Measurements from ENCODE around the gene FOXI1.

The FOXI1 gene

GRCh38 chr5:170117736-170118135, 12.0 kb downstream of the FOXI1 start:
- H3K4me1 ChIP-seq (ENCODE audit: insufficient read depth, low read length): peaks cover under 1% of the 10 kb centered on the region
- no peaks in the 10 kb centered on the region for H3K36me3 ChIP-seq (ENCODE audit: insufficient read depth, low read length)
- H2AFZ ChIP-seq (ENCODE audit: low read depth, low read length): no peak overlapping the region
- no peaks in the 10 kb centered on the region for H3K9me3 ChIP-seq (ENCODE audit: low read length)
- no peak overlapping the region for H3K4me3 ChIP-seq (ENCODE audit: low read length)
- no peaks in the 10 kb centered on the region for H3K27me3 ChIP-seq (ENCODE audit: insufficient read depth, low read length)

GRCh38 chr5:170120576-170120975, 14.9 kb downstream of the FOXI1 start:
- no peak overlapping the region for H2AFZ ChIP-seq (ENCODE audit: low read depth, low read length)
- H3K36me3 ChIP-seq (ENCODE audit: insufficient read depth, low read length): no peaks in the 10 kb centered on the region
- no peaks in the 10 kb centered on the region for H3K4me1 ChIP-seq (ENCODE audit: insufficient read depth, low read length)
- no peaks in the 10 kb centered on the region for H3K9me3 ChIP-seq (ENCODE audit: low read length)
- no peaks in the 10 kb centered on the region for H3K27me3 ChIP-seq (ENCODE audit: insufficient read depth, low read length)
- no peak overlapping the region for H3K4me3 ChIP-seq (ENCODE audit: low read length)

DNA sequence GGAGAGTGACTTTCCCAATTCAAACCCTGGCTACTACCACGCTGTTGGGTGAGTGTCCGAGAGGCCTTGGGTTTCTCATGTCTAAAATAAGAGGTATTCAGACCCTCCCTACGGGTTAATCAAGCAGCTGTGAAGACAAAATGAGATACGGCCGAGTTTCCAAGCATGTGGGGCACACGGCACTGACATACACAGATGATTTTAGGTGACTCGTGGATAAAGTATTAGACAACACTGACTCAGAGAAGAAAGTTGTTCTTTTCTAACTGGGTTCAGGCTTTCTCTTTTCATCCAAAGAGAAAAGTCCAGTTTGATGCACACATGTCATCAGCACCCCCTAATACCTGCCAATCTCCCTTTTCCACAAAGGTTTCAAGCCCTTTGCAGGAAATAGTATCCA, 15.6 kb downstream of the FOXI1 start:
- H3K4me1 ChIP-seq (ENCODE audit: insufficient read depth, low read length): no peaks in the 10 kb centered on the region
- H3K27me3 ChIP-seq (ENCODE audit: insufficient read depth, low read length): no peaks in the 10 kb centered on the region
- no peaks in the 10 kb centered on the region for H3K36me3 ChIP-seq (ENCODE audit: insufficient read depth, low read length)
- H3K4me3 ChIP-seq (ENCODE audit: low read length): no peak overlapping the region
- H3K9me3 ChIP-seq (ENCODE audit: low read length): no peaks in the 10 kb centered on the region
- no peak overlapping the region for H2AFZ ChIP-seq (ENCODE audit: low read depth, low read length)

- H3K27me3 ChIP-seq (ENCODE audit: insufficient read depth, low read length): no peaks in the 10 kb centered on the region
- no peaks in the 10 kb centered on the region for H3K36me3 ChIP-seq (ENCODE audit: insufficient read depth, low read length)
- H2AFZ ChIP-seq (ENCODE audit: low read depth, low read length): no peak overlapping the region
- no peak overlapping the region for H3K4me3 ChIP-seq (ENCODE audit: low read length)
- no peaks in the 10 kb centered on the region for H3K9me3 ChIP-seq (ENCODE audit: low read length)
- no peaks in the 10 kb centered on the region for H3K4me1 ChIP-seq (ENCODE audit: insufficient read depth, low read length)
Observed at GRCh38 chr5:170126061-170126460, 20.4 kb downstream of the FOXI1 start.

DNA sequence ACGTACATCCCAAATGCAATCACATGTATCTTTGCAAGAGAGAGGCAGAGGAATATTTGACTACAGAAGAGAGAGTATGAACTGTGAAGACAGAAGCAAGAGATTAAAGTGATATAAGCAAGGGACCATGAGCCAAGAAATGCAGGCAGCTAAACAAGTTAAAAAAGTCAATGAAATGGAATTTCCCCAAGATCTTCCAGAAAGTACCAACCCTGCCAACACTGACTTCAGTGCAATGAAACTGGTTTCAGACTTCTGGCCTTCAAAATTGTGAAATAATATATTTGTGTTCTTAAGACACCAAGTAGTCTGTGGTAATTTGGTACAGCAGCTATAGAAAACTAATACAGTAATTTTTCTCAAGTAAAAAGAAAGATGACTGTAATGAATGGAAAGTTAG, 20.9 kb downstream of the FOXI1 start:
- Histone ChIP-seq H3K36me3 (ENCODE audit: insufficient read depth, low read length) (no peaks in the 10 kb centered on the region), H3K4me3 (ENCODE audit: low read length) (no peak overlapping the region), H2AFZ (ENCODE audit: low read depth, low read length) (no peak overlapping the region), H3K27me3 (ENCODE audit: insufficient read depth, low read length) (no peaks in the 10 kb centered on the region), H3K4me1 (ENCODE audit: insufficient read depth, low read length) (no peaks in the 10 kb centered on the region), H3K9me3 (ENCODE audit: low read length) (no peaks in the 10 kb centered on the region)

- Histone ChIP-seq H2AFZ (ENCODE audit: low read depth, low read length) (no peak overlapping the region), H3K4me1 (ENCODE audit: insufficient read depth, low read length) (no peaks in the 10 kb centered on the region), H3K27me3 (ENCODE audit: insufficient read depth, low read length) (no peaks in the 10 kb centered on the region), H3K36me3 (ENCODE audit: insufficient read depth, low read length) (no peaks in the 10 kb centered on the region), H3K4me3 (ENCODE audit: low read length) (no peak overlapping the region), H3K9me3 (ENCODE audit: low read length) (no peaks in the 10 kb centered on the region)
Observed at GRCh38 chr5:170131235-170131634, 25.5 kb downstream of the FOXI1 start.

- H3K36me3 ChIP-seq (ENCODE audit: insufficient read depth, low read length): no peaks in the 10 kb centered on the region
- H3K4me1 ChIP-seq (ENCODE audit: insufficient read depth, low read length): no peaks in the 10 kb centered on the region
- H3K27me3 ChIP-seq (ENCODE audit: insufficient read depth, low read length): no peaks in the 10 kb centered on the region
- H2AFZ ChIP-seq (ENCODE audit: low read depth, low read length): no peak overlapping the region
- H3K9me3 ChIP-seq (ENCODE audit: low read length): no peaks in the 10 kb centered on the region
- H3K4me3 ChIP-seq (ENCODE audit: low read length): no peak overlapping the region
Observed at GRCh38 chr5:170132269-170132975, 26.7 kb downstream of the FOXI1 start.

- Histone ChIP-seq H3K36me3 (ENCODE audit: insufficient read depth, low read length) (no peaks in the 10 kb centered on the region), H3K9me3 (ENCODE audit: low read length) (no peaks in the 10 kb centered on the region), H2AFZ (ENCODE audit: low read depth, low read length) (no peak overlapping the region), H3K27me3 (ENCODE audit: insufficient read depth, low read length) (no peaks in the 10 kb centered on the region), H3K4me3 (ENCODE audit: low read length) (no peak overlapping the region), H3K4me1 (ENCODE audit: insufficient read depth, low read length) (no peaks in the 10 kb centered on the region)
Observed at GRCh38 chr5:170132976-170133448, 27.3 kb downstream of the FOXI1 start.

DNA sequence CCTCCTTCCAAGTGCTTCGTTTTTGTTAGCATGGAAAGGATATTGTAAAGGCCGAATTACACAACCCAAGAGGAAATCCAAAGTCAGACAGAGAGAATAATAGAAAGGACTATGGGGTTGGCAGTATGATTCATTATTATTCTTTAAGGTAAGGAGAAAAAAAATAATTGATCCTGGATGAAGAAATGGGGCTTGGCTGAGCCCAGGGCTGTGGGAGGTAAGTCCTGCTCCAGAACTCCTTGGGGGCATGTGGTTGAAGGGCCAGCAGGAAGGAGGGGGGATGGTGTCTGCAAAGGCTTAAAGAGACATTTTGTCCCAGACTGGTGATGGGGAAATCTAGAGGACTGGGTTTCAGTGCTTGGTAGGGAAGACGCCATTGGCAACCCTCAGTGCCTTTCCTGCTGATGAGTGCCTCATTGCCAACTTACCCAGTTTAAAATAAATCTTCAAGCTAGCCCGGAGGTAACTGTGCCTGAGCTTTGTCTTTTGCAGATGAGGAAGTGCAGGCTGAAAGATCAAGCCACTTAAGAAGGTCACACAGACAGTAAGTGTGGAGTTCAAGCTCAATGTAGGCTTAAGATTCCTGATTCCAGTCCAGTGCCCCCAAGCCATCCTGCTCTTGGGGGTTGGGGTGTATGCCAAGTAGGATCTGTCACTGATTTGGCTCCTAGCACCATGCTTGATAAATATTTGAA, 30.2 kb downstream of the FOXI1 start:
- Histone ChIP-seq H2AFZ (ENCODE audit: low read depth, low read length) (no peak overlapping the region), H3K4me3 (ENCODE audit: low read length) (no peak overlapping the region), H3K4me1 (ENCODE audit: insufficient read depth, low read length) (no peaks in the 10 kb centered on the region), H3K9me3 (ENCODE audit: low read length) (no peaks in the 10 kb centered on the region), H3K36me3 (ENCODE audit: insufficient read depth, low read length) (no peaks in the 10 kb centered on the region), H3K27me3 (ENCODE audit: insufficient read depth, low read length) (no peaks in the 10 kb centered on the region)

- Histone ChIP-seq H3K4me3 (ENCODE audit: low read length) (no peak overlapping the region), H3K36me3 (ENCODE audit: insufficient read depth, low read length) (no peaks in the 10 kb centered on the region), H3K27me3 (ENCODE audit: insufficient read depth, low read length) (no peaks in the 10 kb centered on the region), H3K9me3 (ENCODE audit: low read length) (no peaks in the 10 kb centered on the region), H2AFZ (ENCODE audit: low read depth, low read length) (no peak overlapping the region), H3K4me1 (ENCODE audit: insufficient read depth, low read length) (no peaks in the 10 kb centered on the region)
Observed at GRCh38 chr5:170136506-170136905, 30.8 kb downstream of the FOXI1 start.

DNA sequence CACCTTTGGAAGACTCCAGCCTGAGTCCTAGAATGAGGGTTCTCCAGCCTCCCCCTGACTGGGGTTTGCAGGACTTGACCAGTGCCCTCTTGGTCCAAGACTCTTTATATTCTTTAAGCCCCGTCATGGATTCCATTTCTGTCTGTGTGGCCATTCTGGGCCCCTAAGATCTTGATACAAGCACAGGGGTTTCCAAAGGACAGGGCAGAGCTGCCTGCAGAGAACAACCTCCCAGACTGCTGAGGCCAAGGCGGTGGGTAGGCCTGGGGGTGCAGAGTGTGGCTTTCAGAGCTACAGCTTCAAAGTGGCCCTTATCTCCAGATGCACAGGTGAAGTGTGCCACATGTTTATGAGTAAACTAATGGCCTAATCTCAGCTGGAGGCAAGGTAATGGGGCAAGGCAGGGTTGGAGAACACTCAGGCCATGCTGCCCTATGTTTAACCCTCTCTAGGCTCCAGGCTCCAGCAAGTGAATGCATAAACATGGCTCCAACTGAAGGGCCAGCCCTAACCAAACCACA, 32.1 kb downstream of the FOXI1 start:
- no peak overlapping the region for H2AFZ ChIP-seq (ENCODE audit: low read depth, low read length)
- H3K4me1 ChIP-seq (ENCODE audit: insufficient read depth, low read length): no peaks in the 10 kb centered on the region
- H3K4me3 ChIP-seq (ENCODE audit: low read length): no peak overlapping the region
- H3K9me3 ChIP-seq (ENCODE audit: low read length): no peaks in the 10 kb centered on the region
- no peaks in the 10 kb centered on the region for H3K27me3 ChIP-seq (ENCODE audit: insufficient read depth, low read length)
- H3K36me3 ChIP-seq (ENCODE audit: insufficient read depth, low read length): no peaks in the 10 kb centered on the region

DNA sequence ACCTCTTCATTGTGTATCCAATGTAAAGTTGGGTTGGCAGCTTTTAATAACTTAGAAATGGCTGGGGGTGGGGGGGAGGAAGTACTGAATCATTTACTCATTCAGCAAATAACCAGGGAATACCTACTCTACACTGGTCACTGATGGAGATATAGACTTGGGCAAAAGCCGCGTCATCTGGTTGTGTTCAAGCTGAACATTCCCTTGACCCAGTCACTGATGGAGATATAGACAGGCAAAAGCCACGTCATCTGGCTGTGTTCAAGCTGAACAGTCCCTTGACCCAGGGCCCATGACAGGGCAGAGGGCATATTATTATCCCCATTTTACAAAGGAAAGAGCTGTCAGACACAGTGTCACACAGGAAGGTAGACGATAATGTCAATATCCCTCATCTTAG, 32.6 kb downstream of the FOXI1 start:
- no peaks in the 10 kb centered on the region for H3K4me1 ChIP-seq (ENCODE audit: insufficient read depth, low read length)

DNA sequence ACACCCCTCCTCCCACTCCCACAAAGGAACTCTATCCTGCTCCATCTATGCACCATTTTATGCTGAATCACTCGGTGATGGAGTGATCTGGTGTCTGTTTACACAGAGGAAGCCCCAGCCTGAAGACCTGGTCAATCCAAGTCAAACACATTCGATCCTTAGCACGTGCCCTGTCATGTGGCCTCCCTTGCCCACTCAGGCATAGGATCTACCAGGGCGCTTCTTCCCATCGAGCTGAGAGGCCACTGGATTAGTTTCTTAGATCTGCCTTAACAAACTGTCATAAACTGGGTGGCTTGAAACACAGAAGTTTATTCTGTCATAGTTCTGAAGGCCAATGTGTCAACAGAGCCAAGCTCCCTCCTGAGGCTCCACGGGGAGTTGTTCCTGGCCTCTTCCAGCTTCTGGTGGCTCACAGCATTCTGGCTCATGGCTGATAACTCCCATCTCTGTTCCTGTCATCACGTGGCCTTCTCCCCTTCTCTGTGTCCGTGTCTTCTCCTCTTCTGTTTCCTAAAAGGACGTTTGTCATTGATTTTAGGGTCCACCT, 34.2 kb downstream of the FOXI1 start:
- Histone ChIP-seq H3K27me3 (ENCODE audit: insufficient read depth, low read length) (no peaks in the 10 kb centered on the region), H3K36me3 (ENCODE audit: insufficient read depth, low read length) (no peaks in the 10 kb centered on the region), H3K4me1 (ENCODE audit: insufficient read depth, low read length) (no peaks in the 10 kb centered on the region), H3K9me3 (ENCODE audit: low read length) (no peaks in the 10 kb centered on the region), H2AFZ (ENCODE audit: low read depth, low read length) (no peak overlapping the region), H3K4me3 (ENCODE audit: low read length) (no peak overlapping the region)

More for the DNA sequence above, 32.6 kb downstream of the FOXI1 start:
- no peak overlapping the region for H3K4me3 ChIP-seq (ENCODE audit: low read length)
- no peak overlapping the region for H2AFZ ChIP-seq (ENCODE audit: low read depth, low read length)
- no peaks in the 10 kb centered on the region for H3K9me3 ChIP-seq (ENCODE audit: low read length)
- no peaks in the 10 kb centered on the region for H3K27me3 ChIP-seq (ENCODE audit: insufficient read depth, low read length)
- no peaks in the 10 kb centered on the region for H3K36me3 ChIP-seq (ENCODE audit: insufficient read depth, low read length)

All from neuron (in vitro differentiated cells).